ENCODE measurements around the gene MYRF. TPM values are rescaled to one million over a fixed set of nuclear protein-coding genes. Genes with fewer than 3 reads are reported as not detected.

MYRF gene
- total and polyA plus RNA-seq, 2 of the 13 experiments (the other 11 are each of a cell fraction or from before 2014, with no cell fraction given): 10.2 to 25.9 TPM

GRCh38 chr11:61756452-61757212 lies 4.2 kb downstream of the MYRF start (continued):
- TF ChIP-seq ZNF333 (CRISPR knock-in tag; IDR thresholded peaks at IDR 0.05; ENCODE audit: borderline replicate concordance) (0 out of 2 replicates have a peak, but pooled peaks have one; percentile 10), ZNF749 (CRISPR knock-in tag; IDR thresholded peaks at IDR 0.05; ENCODE audit: borderline replicate concordance) (no peak; the same call in 1 of the 2 replicates), ZNF432 (CRISPR knock-in tag; IDR thresholded peaks at IDR 0.05; ENCODE audit: borderline replicate concordance) (no peak), RBAK (CRISPR knock-in tag; IDR thresholded peaks at IDR 0.05) (0 out of 2 replicates have a peak, but pooled peaks have one; percentile 11), ZNF670 (CRISPR knock-in tag; IDR thresholded peaks at IDR 0.05; ENCODE audit: borderline replicate concordance) (peak; percentile 80), ZSCAN29 (CRISPR knock-in tag; conservative IDR thresholded peaks at IDR 0.05) (0 out of 2 replicates have a peak, but pooled peaks have one; percentile 25), TAF15 (IDR thresholded peaks at IDR 0.05; ENCODE audit: low read depth, low read length, poor library complexity, severe bottlenecking) (no peak), NR2F6 (IDR thresholded peaks at IDR 0.05) (peak; percentile 64), NR2F6 (CRISPR knock-in tag; IDR thresholded peaks at IDR 0.05) (peak; percentile 65), ZNF124 (CRISPR knock-in tag; IDR thresholded peaks at IDR 0.05) (peak; percentile 79; the same call in 1 of the 2 replicates), DR1 (CRISPR knock-in tag; IDR thresholded peaks at IDR 0.05) (peak; percentile 78), DNMT3B (CRISPR knock-in tag; conservative IDR thresholded peaks at IDR 0.05) (0 out of 2 replicates have a peak, but pooled peaks have one; percentile 36), ARNTL (CRISPR knock-in tag; IDR thresholded peaks at IDR 0.05) (no peak; the same call in 1 of the 2 replicates), NFATC3 (CRISPR knock-in tag; IDR thresholded peaks at IDR 0.05) (no peak), MAFK (conservative IDR thresholded peaks at IDR 0.05 in 1 of 2, IDR thresholded peaks at IDR 0.05 in 1 of 2; ENCODE audit: low read length in 2 of 2) (no peak), KLF15 (CRISPR knock-in tag; IDR thresholded peaks at IDR 0.05; ENCODE audit: borderline replicate concordance) (no peak), ZNF468 (CRISPR knock-in tag; IDR thresholded peaks at IDR 0.05) (no peak), RAD51 (IDR thresholded peaks at IDR 0.05; ENCODE audit: borderline replicate concordance) (no peak), ZIK1 (CRISPR knock-in tag; IDR thresholded peaks at IDR 0.05; ENCODE audit: borderline replicate concordance, low read depth) (no peak), FOXP4 (CRISPR knock-in tag; IDR thresholded peaks at IDR 0.05) (peak; percentile 53; the same call in 1 of the 2 replicates), ZNF619 (CRISPR knock-in tag; IDR thresholded peaks at IDR 0.05) (no peak)

Measured in HepG2 (cell line).